Esophagus squamous epithelium (tissue), 5 donors: ENCODE data around the gene IGF2BP3. TPM values are rescaled to one million over a fixed set of nuclear protein-coding genes. Genes with fewer than 3 reads are reported as not detected.

Experiments
- DNase-seq: peaks from one replicate; lab custom pipeline; 2025; lab: John Stamatoyannopoulos, UW
- H3K27ac ChIP-seq, 4 donors: fragments of 200-600 bp; sonication (generic); one replicate each; pipeline ENCODE4 v1.5.1; 2016 to 2019; ENCODE audit warnings: mild to moderate bottlenecking in 1 of 4
- H3K27me3 ChIP-seq, 4 donors: fragments of 200-600 bp; sonication (generic); 1 replicate in 3 of 4; 2 replicates in 1 of 4; pipeline versions ENCODE4 v1.5.1 to v1.6.0; 2017 to 2021; ENCODE audit warnings: antibody characterized with exemption in 1 of 4
- H3K36me3 ChIP-seq, 3 donors: fragments of 200-600 bp; sonication (generic); one replicate each; pipeline ENCODE4 v1.5.1; 2016 to 2019
- H3K4me1 ChIP-seq, 3 donors: fragments of 200-600 bp; sonication (generic); one replicate each; pipeline ENCODE4 v1.5.1; 2017 to 2019
- H3K4me3 ChIP-seq, 4 donors: fragments of 200-600 bp; sonication (generic); 1 replicate in 3 of 4; 2 replicates in 1 of 4; pipeline ENCODE4 v1.5.1; 2016 to 2019; ENCODE audit warnings: mild to moderate bottlenecking in 2 of 4, moderate library complexity in 1 of 4
- H3K9me3 ChIP-seq, 3 donors: fragments of 200-600 bp; sonication (generic); one replicate each; pipeline ENCODE4 v1.5.1; 2016 to 2019
- CTCF ChIP-seq, 6 experiments: fragments of 450-650 bp in 4 of 6; fragments of 200-600 bp in 2 of 6; sonication (generic) in 2 of 6; IDR thresholded peaks; one replicate each; pipeline ENCODE4 v1.5.1; 2016 to 2019; ENCODE audit warnings: antibody characterized with exemption in 6 of 6, mild to moderate bottlenecking in 4 of 6, moderate library complexity in 4 of 6
- POLR2A ChIP-seq, 4 donors: fragments of 450-650 bp; IDR thresholded peaks; one replicate each; pipeline ENCODE4 v1.6.1; 2017; ENCODE audit warnings: antibody characterized with exemption in 4 of 4, mild to moderate bottlenecking in 4 of 4, moderate library complexity in 3 of 4
- WGBS, 2 donors: methylation state at CpG; one replicate each; pipeline ENCODE4 v1.1.5; 2018; 5-methylcytosine and 5-hydroxymethylcytosine counted together
- intact Hi-C: fragments of 100-400 bp; cut with DNase I; formaldehyde crosslinking; loops from one replicate; pipeline ENCODE4 v1.15.0; 2022
- total RNA-seq, 4 donors: library from RNA; depleted of rRNA; stranded (reverse); fragments of >200 nt; gene quantifications; one replicate each; pipeline ENCODE4 v1.1.0, GENCODE V29; 2016
- donor health status: DM: yes; HTN: yes; CAD: no.

The IGF2BP3 gene
- total RNA-seq, 4 donors from 2014 or later, result 1.3 to 9.3 (median 7.2) TPM

DNA sequence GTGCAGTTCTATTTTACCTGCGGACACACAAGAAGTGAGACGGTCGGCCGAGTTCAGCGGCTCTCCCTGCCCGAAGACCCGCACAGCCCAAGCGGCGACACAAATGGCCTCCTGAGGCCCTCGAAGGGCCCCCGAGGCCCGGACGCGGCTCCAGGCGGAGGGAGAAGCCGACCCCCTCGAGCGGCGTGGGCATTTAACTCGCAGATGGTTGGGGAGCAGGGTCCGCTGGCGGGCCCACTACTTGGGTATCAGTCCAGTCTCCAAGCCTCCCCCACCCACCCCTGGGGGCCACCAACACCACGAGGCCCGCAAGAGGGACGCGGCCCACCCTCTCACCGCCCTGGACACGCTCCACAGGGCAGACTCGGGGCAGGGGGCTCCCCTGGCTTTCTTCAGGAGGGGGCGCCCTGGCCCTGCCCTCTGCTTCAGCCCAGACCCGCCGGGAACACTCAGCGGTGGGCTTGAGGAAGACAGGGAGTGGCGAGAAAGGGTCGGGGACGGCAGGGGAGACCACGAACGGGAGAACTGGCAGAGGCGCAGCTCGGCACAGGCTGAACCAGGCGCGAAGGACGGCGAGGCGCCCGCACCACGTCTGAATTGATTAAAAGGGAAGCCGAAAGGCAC lies 1.7 kb downstream of the IGF2BP3 start:
- no peak for DNase-seq
- intact Hi-C loops, result no loop called here
- Histone ChIP-seq H3K27ac (no peak overlapping the region), H3K4me3 (peak overlapping the region; percentile 19 to 60 (median 40)), H3K27me3 (peaks cover 33 to 100% (median 63%) of the 10 kb centered on the region in 4 donors), H3K9me3 (no peaks in the 10 kb centered on the region), H3K36me3 (no peaks in the 10 kb centered on the region), H3K4me1 (peaks cover 34 to 46% (median 41%) of the 10 kb centered on the region in 3 donors)
- TF ChIP-seq CTCF (IDR thresholded peaks at IDR 0.05), result no peak
- no peak for TF ChIP-seq POLR2A (IDR thresholded peaks at IDR 0.05)
- 0 to 2% methylated on average over 1 to 10 of the region's 48 CpGs for WGBS, 2 donors

GRCh38 chr7:23467806-23468525 lies 2.3 kb downstream of the IGF2BP3 start:
- no peak for DNase-seq
- Histone ChIP-seq H3K4me3 (peak overlapping the region in 3 of 4 donors; percentile 31 to 60 (median 50)), H3K27ac (no peak overlapping the region), H3K27me3 (peaks cover 26 to 100% (median 61%) of the 10 kb centered on the region in 4 donors), H3K9me3 (no peaks in the 10 kb centered on the region), H3K36me3 (no peaks in the 10 kb centered on the region), H3K4me1 (peaks cover 31 to 43% (median 41%) of the 10 kb centered on the region in 3 donors)
- intact Hi-C loops, result no loop called here
- 8% methylated on average over 10 to 20 of the region's 32 CpGs for WGBS, 2 donors
- TF ChIP-seq POLR2A (IDR thresholded peaks at IDR 0.05), result no peak
- TF ChIP-seq CTCF (IDR thresholded peaks at IDR 0.05), result no peak

- H3K4me3 ChIP-seq, result peak overlapping the region in 1 of 4 donors; percentile 60
- H3K4me1 ChIP-seq, result peaks cover 31 to 43% (median 41%) of the 10 kb centered on the region in 3 donors
- H3K9me3 ChIP-seq, result no peaks in the 10 kb centered on the region
- no peaks in the 10 kb centered on the region for H3K36me3 ChIP-seq
- TF ChIP-seq POLR2A (IDR thresholded peaks at IDR 0.05) (no peak), CTCF (IDR thresholded peaks at IDR 0.05) (no peak)
- intact Hi-C loops, result no loop called here
- 25 to 34% methylated on average over 11 of the region's 11 CpGs for WGBS, 2 donors
- no peak for DNase-seq
- H3K27ac ChIP-seq, result no peak overlapping the region
- H3K27me3 ChIP-seq, result peaks cover 20 to 100% (median 57%) of the 10 kb centered on the region in 4 donors
Measured at GRCh38 chr7:23467291-23467805, 2.9 kb downstream of the IGF2BP3 start.

GRCh38 chr7:23462846-23463245 lies 7.4 kb downstream of the IGF2BP3 start:
- 23 to 40% methylated on average over 2 of the region's 2 CpGs for WGBS, 2 donors
- Histone ChIP-seq H3K9me3 (no peaks in the 10 kb centered on the region), H3K4me3 (no peak overlapping the region), H3K36me3 (no peaks in the 10 kb centered on the region), H3K4me1 (peaks cover 2 to 7% (median 6%) of the 10 kb centered on the region in 3 donors), H3K27me3 (peaks cover 0 to 100% (median 25%) of the 10 kb centered on the region in 4 donors), H3K27ac (no peak overlapping the region)
- TF ChIP-seq CTCF (IDR thresholded peaks at IDR 0.05) (peak in 4 of 6 experiments; percentile 9 to 44 (median 19)), POLR2A (IDR thresholded peaks at IDR 0.05) (no peak)
- intact Hi-C loops, result no loop called here
- DNase-seq, result no peak

DNA sequence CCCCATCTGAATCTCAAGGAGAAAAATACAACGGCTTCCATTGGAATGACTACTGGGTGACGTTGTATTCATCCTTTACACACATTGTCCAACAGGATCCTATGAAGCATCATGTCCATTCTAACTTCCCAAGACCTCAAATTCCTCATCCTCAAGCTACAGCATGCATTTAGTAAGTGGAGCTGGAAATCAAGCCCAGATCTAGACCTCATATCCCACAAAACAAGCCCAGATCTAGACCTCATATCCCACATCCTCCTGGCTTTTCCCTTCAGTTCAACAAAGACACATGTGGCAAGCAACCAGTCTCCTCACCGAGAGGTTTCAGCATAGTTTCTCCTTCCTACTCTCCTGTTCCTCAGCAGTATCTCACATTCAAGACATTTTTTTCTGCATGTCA lies 12.2 kb downstream of the IGF2BP3 start:
- Histone ChIP-seq H3K27ac (no peak overlapping the region), H3K4me1 (no peaks in the 10 kb centered on the region), H3K36me3 (no peaks in the 10 kb centered on the region), H3K9me3 (no peaks in the 10 kb centered on the region), H3K4me3 (no peak overlapping the region), H3K27me3 (peaks cover 0 to 97% (median 0%) of the 10 kb centered on the region in 4 donors)
- intact Hi-C loops, result no loop called here
- TF ChIP-seq CTCF (IDR thresholded peaks at IDR 0.05), result no peak
- no peak for TF ChIP-seq POLR2A (IDR thresholded peaks at IDR 0.05)
- WGBS, 2 donors, result 87 to 90% methylated on average over 3 of the region's 3 CpGs
- no peak for DNase-seq
